HG03175 (cell line): ENCODE measurements around the gene RAB41.
A peak's percentile ranks its signal among the peaks of the same experiment; 100 is the strongest.
"Not testable (repeated sequence)": the region's sequence is repeated elsewhere in the genome, so short reads cannot be mapped to it uniquely, and the experiment has no call there.

Experiments
- ATAC-seq: cut with Tn5 transposase; IDR thresholded peaks from one replicate; pipeline ENCODE4 v1.9.1; 2021; ENCODE audit warnings: mild to moderate bottlenecking, moderate library complexity; ENCODE audit not compliant: unreplicated experiment

RAB41 gene

GRCh38 chrX:70289793-70290770 is 8.1 kb downstream of the RAB41 start, which contains the start of the genes KIF4A and PDZD11:
KIF4A (plus strand) TSS chrX:70290104; CDS start chrX:70290459, 355 bp downstream.
PDZD11 (minus strand) TSS chrX:70289927; CDS start chrX:70289341, 586 bp downstream.
- peak; percentile 96 for ATAC-seq

- ATAC-seq = no peak
These were observed 10.8 kb downstream of the RAB41 start for GRCh38 chrX:70292788-70293187.

- ATAC-seq = no peak
These were observed 11.6 kb downstream of the RAB41 start for GRCh38 chrX:70293621-70294020.

- ATAC-seq = no peak
These were observed 19.7 kb downstream of the RAB41 start for GRCh38 chrX:70301716-70302115.

DNA sequence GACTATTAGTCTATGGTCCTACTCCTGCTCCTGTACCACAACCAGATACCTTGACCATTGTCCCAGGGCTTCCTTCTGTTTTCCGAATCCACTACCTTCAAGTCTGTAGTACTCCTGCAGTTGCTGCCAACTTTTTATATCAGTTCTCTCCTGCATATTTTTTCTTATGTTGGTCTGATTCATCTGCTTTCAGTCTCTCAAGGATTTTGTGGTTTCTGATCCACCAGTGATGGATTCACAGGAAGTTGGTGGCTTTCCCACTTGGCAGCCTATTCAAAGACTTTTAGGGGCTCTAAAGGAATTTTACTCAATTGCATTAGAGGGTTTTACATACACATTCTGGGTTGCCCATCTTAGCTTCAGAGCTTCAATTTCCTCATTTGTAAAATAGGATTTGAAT is 31.5 kb downstream of the RAB41 start:
- no peak for ATAC-seq

GRCh38 chrX:70322784-70323183 is 40.8 kb downstream of the RAB41 start:
- ATAC-seq = no peak

DNA sequence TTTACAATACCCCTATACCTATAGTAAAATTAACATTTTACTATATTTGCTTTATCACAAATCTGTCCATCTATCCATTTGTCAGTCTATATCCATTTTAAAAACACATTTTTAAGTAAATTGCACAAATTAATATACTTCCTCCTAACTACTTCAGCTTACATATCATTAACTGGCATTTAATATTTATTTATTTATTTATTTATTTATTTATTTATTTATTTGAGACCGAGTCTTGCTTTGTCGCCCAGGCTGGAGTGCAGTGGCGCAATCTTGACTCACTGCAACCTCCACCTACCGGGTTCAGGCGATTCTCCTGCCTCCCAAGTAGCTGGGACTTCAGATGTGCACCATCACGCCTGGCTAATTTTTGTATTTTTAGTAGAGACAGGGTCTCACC is 41.7 kb downstream of the RAB41 start:
- not testable (repeated sequence) for ATAC-seq

GRCh38 chrX:70324326-70324725 is 42.4 kb downstream of the RAB41 start:
- no peak for ATAC-seq

- ATAC-seq = no peak
These were observed 49.2 kb downstream of the RAB41 start for GRCh38 chrX:70331161-70331560.

DNA sequence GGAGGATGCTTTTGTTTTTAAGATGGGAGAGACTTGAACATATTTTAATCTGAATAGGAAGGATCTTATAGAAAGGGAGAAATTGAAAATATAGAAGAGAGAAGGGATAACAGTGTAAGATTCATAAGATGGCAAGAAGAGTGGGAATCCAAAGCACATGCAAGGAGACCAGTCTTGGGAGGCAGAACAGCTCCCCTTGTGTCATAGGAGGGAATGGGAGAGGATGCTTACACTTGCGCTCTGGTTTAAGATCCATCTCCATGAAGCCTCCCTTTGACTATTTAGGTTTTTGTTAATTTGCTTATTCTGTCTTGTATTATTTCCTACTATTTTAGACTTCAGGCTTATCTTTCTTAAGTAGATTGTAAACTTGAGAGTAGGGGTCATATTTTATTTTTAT is 50.6 kb downstream of the RAB41 start:
- no peak for ATAC-seq
